Astrocyte of the spinal cord (primary cell): ENCODE data around the gene CST4.
"Not testable (repeated sequence)": the region's sequence is repeated elsewhere in the genome, so short reads cannot be mapped to it uniquely, and the experiment has no call there.

Source experiments
- DNase-seq: peaks from one replicate; pipeline ENCODE4 v3.0.0; 2011; ENCODE audit warnings: low read depth, low spot score
- H3K4me3 ChIP-seq: 2 replicates; pipeline ENCODE4 v1.5.1; 2011; ENCODE audit warnings: low read depth, mild to moderate bottlenecking, low read length, moderate library complexity
- CTCF ChIP-seq: IDR thresholded peaks from 2 replicates; pipeline ENCODE4 v1.5.1; 2012; ENCODE audit warnings: low read depth, mild to moderate bottlenecking, low read length, inconsistent platforms
- in situ Hi-C: cut with HindIII; loops from 2 replicates; pipeline ENCODE4 v1.10.0; 2017; ENCODE audit warnings: low sequenced_read_pairs

The CST4 gene

GRCh38 chr20:23637282-23638221 is 51.3 kb downstream of the CST4 start, which contains the start of gene CST3:
TSS of gene CST3 (minus strand) at chr20:23637955. CDS start at chr20:23637862, 93 bp downstream.
- peak within 1 kb of the TSS; percentile 65 for H3K4me3 ChIP-seq
- in situ Hi-C loops, result no loop called here
- TF ChIP-seq CTCF, result no peak
- DNase-seq, result peak; percentile 90

GRCh38 chr20:23636908-23637281 is 51.9 kb downstream of the CST4 start:
- no peak for DNase-seq
- no peak for TF ChIP-seq CTCF
- in situ Hi-C loops, result no loop called here
- H3K4me3 ChIP-seq, result peak overlapping the region; percentile 65

- no peak for DNase-seq
- TF ChIP-seq CTCF, result no peak
- peak overlapping the region; percentile 65 for H3K4me3 ChIP-seq
- in situ Hi-C loops, result no loop called here
Measured at GRCh38 chr20:23636182-23636907, 52.5 kb downstream of the CST4 start.

GRCh38 chr20:23635768-23636090 is 53.1 kb downstream of the CST4 start:
- peak overlapping the region; percentile 65 for H3K4me3 ChIP-seq
- DNase-seq, in situ Hi-C loops: not testable (repeated sequence)
